Stimulated activated CD4-positive, alpha-beta T cell treated with anti-CD3 and anti-CD28 coated beads, Interleukin-1b, Interleukin-23, amount 100 ng/mL, for 48 hours (primary cell): ENCODE measurements around the gene DOP1B.
"Not testable (repeated sequence)": the region's sequence is repeated elsewhere in the genome, so short reads cannot be mapped to it uniquely, and the experiment has no call there.

ENCODE experiments used
- DNase-seq: peaks from one replicate; pipeline ENCODE4 v3.0.0-alpha.2; 2020

Gene DOP1B, protein sequence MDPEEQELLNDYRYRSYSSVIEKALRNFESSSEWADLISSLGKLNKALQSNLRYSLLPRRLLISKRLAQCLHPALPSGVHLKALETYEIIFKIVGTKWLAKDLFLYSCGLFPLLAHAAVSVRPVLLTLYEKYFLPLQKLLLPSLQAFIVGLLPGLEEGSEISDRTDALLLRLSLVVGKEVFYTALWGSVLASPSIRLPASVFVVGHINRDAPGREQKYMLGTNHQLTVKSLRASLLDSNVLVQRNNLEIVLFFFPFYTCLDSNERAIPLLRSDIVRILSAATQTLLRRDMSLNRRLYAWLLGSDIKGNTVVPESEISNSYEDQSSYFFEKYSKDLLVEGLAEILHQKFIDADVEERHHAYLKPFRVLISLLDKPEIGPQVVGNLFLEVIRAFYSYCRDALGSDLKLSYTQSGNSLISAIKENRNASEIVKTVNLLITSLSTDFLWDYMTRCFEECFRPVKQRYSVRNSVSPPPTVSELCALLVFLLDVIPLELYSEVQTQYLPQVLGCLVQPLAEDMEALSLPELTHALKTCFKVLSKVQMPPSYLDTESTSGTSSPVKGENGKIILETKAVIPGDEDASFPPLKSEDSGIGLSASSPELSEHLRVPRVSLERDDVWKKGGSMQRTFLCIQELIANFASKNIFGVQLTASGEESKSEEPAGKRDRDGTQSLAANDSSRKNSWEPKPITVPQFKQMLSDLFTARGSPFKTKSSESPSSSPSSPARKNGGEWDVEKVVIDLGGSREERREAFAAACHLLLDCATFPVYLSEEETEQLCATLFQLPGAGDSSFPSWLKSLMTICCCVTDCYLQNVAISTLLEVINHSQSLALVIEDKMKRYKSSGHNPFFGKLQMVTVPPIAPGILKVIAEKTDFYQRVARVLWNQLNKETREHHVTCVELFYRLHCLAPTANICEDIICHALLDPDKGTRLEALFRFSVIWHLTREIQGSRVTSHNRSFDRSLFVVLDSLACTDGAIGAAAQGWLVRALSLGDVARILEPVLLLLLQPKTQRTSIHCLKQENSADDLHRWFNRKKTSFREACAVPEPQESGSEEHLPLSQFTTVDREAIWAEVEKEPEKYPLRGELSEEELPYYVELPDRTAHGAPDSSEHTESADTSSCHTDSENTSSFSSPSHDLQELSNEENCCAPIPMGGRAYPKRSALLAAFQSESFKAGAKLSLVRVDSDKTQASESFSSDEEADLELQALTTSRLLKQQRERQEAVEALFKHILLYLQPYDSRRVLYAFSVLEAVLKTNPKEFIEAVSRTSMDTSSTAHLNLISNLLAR (N-terminal part only)

DNA sequence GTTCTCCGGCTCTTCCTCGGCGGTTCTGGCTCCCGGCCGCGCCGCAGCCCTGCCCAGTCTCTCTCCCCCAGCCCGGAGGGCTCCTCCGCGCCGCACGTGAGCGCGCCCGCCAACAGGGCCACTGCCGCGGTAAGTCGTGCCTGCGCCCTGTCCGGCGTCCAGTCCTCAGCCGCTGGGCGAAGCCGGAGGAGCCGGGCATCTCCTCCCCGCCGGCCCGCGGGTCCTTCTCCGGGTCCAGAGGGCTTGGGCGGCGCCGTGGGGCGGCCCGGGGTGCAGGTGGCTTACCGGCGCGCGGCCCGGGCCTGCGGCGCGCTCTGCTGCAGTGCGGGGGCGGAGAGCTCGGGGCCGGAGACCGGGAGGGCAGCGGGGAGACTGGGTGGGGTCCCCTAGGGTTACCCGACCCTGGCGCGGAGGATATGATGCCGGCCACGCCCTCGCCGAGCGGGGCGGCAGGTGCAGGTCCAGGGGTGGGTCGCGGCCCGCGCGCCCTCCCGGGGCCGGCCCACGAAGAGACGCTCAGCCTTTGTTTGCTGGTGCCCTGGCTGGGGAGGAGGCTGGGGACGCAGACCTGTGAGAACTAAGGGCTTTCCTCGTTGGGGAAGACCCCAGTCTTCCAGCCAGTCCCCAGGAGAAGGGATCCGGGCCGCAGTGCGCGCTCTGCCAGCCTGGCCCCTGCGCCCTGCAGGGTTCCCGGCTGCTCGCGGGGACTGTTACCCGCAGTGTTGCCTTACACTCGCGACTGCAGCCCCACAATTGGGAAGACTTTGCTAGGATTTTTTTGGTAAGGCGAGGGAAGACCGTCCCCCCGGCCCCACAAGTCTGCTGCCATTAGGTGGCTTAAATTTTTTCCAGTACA is at the start of gene DOP1B:
TSS of gene DOP1B (plus strand) at position 10 of the 856 bp plus-strand sequence. CDS start 7,910 bp downstream, outside the sequence.
- DNase-seq, result peak; percentile 35

DNA sequence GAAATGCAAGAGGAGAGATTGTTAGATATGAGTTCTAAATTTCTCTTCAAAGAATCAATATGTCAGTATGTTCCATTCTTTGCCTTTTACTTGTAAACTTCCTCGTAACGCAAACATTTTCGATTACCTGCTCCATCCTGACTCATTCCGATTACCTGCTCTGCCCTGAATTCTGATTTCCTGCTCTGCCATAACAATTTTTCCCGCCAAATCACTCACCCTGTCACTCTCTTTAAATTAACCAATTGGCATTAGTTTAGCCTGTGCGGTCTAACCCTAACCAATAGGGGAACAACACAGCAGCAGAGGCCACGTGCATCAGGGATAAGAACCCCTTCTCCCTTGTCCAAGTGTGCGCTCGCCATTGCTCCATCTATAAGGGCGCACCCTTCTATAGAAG is 46.8 kb upstream of the DOP1B start:
- DNase-seq, result no peak

DNA sequence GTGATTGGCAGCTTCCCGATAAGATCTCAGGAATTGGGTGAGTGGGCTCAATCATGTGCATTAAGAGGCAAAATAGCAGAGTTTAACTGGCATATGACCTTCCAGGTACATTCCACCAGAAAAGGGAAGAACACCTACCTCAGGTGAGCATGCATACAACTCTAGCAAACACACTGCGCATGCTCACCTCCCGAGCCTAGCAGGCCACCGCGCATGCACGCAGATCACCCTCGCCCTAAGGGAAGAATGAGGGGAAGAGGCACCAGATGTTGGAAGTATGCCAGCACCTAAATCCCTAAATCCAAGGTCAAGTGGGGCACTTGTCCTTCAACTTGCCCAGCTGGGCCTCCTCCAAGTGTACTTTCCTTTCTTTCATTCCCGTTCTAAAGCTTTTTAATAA is 45.4 kb upstream of the DOP1B start:
- DNase-seq, result no peak

DNA sequence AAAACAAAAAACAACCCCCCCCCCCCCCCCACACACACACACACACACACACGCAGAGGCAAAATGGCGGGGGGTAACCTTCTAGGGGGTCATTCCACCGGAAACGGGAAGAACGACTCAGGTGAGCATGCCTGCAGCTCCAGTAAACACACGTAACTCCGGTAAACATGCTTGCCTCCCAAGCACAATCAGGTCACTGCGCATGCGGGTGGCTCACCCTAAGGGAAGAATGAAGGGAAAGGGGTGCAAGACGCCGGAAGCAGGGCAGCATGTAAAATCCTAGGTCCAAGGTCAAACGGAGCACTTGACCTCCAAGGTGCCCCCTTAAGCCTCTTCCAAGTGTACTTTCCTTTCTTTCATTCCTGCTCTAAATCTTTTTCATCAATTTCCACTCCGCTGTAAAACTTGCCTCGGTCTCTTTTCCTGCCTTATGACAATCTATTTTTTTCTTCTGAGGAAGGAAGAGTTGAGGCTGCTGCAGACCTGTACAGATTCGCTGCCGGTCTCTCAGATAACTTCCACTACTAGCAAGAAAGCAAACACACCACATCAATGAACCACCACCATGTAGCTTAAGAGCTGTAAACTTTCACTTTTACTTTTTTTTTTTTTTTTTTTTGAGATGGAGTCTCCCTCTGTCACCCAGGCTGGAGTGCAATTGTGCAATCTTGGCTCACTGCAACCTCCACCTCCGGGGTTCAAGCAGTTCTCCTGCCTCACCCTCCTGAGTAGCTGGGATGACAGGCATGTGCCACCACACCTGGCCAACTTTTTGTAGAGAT is 42.8 kb upstream of the DOP1B start:
- DNase-seq, result peak; percentile 58

DNA sequence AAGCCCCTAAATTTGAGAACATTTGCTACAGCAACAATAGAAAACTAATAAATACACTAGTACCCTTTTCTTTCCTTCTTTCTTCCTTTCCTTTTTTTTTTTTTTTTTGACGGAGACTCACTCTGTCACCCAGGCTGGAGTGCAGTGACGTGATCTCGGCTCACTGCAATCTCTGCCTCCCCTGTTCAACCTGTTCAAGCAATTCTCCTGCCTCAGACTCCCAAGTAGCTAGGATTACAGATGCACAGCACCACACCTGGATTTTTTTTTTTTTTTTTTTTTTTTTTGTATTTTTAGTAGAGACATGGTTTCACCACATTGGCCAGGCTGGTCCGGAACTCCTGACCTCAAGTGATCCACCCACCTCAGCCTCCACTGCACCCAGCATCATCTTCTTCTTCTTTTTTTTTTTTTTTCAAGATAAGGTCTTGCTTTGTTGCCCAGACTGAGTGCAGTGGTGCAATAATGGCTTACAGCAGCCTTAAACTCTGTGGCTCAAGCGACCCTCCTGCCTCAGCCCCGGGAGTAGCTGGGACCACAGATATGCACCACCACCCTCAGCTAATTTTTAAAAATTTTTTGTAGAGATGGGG is 41.4 kb upstream of the DOP1B start:
- no peak for DNase-seq

DNA sequence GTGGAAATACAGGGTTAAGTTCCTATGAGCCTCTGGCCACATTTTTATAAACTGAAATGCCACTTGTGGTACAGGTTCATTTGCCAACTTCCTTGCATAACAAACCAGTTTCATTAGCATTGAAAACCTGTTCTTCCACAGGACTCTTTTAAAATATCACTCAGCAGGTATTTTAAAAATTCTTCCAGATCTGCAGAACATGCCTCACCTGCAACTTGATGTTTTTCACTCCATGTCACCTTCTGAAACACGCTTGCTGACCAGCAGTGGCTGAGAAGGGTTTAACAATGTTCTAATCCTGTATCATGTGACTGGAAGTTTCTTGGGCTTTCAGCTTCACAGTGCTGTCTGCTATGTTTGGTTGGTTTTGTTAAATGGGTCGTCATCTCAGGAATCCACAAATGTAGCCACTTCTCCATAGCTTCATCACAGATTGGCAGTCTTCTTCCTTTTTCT is 39.3 kb upstream of the DOP1B start:
- no peak for DNase-seq

DNA sequence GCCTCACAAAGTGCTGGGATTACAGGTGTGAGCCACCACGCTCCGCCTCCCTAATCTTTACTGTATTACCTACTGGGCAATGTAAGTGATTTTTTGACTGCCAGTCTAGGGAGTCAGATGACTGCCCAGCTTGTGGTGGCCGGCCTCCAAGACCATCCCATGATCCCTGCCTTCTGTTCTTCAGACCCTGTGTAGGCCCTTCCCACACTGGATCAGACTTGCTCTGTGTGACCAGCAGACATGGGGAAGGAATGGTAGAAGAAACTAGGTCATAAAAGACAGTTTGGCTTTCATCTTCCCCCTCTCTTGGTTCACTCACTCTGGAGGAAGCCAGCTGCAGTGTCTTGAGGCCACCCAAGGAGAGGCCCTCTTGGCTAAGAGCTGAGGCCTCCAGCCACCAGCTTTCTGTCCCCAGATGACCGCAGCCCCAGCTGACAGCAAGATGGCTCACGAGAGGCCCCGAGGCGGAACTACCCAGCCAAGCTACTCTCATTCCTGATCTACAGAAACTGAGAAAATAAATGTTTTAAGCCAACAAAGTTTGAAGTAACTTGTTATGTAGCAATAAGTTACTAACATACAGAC is 36.2 kb upstream of the DOP1B start:
- DNase-seq, result no peak

DNA sequence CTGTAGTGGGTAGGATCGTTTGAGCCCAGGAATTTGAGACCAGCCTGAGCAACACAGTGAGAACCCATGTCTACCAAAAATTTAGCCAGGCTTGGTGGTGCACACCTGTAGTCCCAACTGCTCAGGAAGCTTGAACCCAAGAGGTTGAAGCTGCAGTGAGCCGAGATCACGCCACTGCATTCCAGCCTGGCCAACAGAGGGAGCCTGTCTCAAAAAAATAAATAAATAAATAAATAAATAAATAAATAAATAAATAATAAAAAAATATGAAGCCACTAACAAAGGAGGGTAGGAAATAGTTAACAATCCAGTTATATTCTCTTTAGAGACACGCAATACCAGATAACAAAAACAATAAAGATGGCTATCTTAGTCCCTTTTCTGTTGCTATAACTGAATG is 33.6 kb upstream of the DOP1B start:
- DNase-seq, result no peak

DNA sequence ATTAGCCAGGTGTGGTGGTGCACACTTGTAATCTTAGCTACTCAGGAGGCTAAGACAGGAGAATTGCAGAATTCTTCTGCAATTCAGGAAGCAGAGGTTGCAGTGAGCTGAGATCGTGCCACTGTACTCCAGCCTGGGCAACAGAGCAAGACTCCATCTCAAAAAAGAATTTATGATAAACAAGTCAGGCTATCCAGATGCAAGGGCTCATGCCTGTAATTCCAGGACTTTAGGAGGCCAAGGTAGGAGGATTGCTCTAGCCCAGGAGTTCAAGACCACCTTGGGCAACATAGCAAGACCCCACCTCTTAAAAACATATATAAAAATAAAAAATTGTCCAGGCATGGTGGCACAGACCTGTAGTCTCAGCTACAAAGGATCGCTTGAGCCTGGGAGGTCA is 32.2 kb upstream of the DOP1B start:
- no peak for DNase-seq

DNA sequence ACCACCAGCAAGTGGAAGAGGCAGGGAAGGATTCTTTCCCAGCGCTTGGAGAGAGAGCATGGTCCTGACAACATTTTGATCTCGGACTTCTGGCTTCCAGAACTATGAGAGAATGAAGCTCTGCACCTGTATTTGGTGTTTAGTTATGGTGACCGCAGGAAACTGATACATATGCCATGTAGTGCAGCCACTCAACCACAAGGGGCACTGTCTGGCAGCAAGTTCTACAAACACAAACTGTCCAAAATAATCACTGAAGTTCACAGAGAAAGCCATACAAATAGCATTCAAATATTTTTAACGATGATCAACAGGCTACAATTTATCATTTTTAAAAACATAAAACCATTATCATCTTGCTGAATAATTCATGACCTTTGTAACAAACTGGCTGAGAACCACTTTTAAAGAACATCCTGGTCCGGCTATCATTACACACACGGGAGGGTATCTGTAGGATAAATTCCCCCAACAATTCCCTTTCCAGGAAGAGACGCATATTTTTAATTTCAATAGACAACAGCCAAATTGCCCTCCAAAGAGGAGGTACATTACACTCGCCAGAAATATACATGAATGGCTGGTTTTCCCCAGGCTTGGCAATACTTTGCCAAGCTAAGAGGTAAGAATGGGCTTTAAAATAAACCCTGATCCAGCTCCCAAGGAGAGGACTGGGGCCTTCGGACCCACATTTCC is 31.0 kb upstream of the DOP1B start:
- DNase-seq, result peak; percentile 50

DNA sequence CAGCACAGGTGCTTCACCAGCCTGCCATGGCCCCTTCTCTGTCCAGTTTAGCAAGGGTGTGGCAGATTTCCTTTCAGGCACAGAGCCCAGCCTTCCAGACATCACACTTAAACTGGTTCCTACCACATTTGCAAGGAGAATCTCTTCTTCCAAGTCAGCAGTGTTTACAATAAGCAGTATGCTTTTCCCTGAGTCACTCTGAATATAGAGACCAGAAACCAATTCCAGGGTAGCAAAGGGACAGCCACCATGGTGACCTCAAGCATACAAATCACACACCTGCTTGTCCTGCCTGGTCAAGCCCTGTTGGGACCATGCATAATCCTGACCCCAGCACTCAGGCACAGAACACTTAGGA is 30.4 kb upstream of the DOP1B start:
- no peak for DNase-seq

DNA sequence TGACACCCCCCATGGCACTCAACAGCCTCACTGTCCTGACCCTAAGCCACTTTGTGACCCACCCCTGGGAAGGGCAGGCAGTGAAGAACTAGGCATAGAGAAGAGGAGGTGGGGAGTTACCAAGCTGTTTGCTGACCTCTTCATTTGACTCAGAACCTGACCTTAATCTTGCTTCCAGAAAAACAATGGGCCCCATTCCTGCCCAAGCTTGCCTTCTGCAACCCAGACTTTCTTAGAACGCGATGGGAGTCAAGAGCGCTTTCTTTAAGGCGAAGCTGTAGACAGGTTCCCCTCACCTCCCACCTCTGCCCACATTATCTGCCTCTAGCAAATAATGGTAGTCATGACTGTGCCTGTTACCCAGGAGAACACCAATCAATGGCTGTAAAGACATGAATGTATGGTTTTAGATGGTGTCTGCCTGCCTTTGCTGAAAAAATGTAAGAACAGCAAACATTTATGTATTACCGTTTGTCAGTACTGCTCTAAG is 30.0 kb upstream of the DOP1B start:
- no peak for DNase-seq

DNA sequence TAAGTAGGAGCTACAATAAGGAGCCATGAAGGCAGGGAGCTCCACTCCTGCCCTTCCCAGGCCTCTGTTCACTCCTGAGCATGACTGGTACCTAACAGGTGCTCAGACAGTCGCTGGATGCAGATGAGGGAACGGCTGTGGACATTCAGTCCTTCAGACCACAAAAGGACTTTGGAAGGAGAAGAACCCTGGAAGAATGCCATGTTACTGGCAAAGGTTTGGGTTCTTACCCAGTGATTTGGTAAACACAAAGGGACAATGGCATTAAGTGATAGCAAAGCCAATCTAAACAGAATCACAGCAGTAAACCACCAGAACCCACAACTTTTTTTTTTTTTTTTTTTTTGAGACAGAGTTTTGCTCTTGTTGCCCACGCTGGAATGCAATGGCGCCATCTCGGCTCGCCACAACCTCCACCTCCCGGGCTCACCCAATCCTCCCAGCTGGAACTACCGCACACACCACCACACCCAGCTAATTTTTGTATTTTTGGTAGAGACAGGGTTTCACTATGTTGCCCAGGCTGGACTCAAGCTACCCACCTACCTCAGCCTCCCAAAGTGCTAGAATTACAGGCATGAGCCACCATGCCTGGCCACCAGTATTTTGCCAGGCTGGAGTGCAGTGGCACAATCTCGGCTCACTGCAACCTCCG is 29.2 kb upstream of the DOP1B start:
- no peak for DNase-seq

DNA sequence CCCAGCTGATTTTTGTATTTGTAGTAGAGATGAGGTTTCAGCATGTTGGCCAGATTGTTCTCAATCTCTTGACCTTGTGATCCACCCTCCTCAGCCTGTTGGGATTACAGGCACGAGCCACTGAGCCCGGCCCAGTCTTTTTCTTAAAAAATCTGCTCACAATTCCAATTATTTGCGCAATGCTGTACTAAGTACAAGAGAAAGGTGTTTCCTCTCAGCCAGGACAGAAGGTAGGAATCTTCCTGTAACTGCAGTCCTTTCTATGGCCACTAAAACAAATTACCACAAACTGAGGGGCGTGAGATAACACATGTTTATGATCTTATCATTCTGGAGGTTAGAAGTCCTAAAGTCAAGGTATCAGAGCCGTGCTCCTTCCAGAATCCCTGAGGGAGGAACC is 28.6 kb upstream of the DOP1B start:
- no peak for DNase-seq

DNA sequence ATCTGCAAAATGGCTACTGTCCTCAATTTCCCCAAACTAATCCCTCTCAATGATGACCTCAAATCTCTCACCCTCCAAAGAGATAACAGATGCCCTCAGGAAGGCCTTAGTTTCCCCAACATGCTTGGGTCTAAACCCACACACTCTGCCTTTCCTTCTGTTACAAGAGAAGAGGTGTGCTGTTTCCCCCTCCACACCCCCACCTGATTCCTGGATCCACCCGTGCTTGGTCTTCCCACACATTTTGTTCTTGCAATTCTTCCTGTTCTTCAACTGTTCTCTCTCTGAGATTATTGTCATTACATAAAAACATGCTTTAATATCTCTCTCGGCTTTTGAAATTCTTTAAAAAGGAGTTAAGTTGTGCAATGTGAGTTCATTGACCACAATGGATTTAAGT is 27.4 kb upstream of the DOP1B start:
- no peak for DNase-seq

DNA sequence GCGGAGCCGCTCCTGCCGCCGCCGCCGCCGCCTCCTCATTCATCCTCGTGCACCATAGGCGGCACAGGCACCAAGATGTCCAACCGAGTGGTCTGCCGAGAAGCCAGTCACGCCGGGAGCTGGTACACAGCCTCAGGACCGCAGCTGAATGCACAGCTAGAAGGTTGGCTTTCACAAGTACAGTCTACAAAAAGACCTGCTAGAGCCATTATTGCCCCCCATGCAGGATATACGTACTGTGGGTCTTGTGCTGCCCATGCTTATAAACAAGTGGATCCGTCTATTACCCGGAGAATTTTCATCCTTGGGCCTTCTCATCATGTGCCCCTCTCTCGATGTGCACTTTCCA is 26.2 kb upstream of the DOP1B start:
- not testable (repeated sequence) for DNase-seq

DNA sequence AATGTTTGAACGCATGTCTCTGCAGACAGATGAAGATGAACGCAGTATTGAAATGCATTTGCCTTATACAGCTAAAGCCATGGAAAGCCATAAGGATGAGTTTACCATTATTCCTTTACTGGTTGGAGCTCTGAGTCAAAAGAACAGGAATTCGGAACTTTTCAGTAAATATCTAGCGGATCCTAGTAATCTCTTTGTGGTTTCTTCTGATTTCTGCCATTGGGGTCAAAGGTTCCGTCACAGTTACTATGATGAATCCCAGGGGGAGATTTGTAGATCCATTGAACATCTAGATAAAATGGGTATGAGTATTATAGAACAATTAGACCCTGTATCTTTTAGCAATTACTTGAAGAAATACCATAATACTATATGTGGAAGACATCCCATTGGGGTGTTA is 25.8 kb upstream of the DOP1B start:
- DNase-seq, result not testable (repeated sequence)

DNA sequence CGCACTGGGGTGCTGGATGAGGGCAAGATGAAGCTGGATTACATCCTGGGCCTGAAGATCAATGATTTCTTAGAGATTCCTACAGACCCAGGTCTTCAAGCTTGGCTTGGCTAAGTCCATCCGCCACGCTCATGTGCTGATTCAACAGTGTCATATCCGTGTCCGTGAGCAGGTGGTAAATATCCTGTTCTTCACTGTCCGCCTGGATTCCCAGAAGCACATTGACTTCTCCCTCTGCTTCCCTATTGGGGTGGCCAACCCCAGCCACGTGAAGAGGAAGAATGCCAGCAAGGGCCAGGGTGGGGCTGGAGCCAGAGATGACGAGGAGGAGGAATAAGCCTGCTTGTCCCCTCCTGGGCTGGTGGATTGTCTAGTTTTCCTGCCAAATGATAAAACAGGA is 23.9 kb upstream of the DOP1B start:
- no peak for DNase-seq

DNA sequence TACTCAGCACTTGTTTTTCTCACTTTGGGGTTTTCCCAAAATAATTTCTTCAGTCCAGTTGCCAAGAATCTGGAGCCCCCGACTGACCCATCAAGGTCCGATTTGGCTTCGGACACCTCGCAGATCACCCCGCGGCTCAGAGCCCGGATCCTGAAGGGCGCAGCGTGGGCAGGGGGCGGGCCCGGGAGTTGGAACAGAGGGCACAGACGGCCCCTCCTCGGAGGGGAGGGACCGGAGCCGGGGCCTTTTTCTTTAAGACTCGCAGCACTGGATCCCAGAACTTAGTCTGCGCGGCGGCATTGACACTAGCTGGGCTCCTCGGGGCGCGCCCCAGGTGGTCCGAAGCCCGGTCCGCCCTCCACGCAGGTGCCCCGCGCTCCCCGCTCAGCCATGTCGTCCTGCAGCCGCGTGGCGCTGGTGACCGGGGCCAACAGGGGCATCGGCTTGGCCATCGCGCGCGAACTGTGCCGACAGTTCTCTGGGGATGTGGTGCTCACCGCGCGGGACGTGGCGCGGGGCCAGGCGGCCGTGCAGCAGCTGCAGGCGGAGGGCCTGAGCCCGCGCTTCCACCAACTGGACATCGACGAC is 21.7 kb upstream of the DOP1B start, which contains the start of gene CBR3:
TSS of gene CBR3 (plus strand) at position 277 of the 588 bp plus-strand sequence. CDS start at position 391, 114 bp downstream.
- DNase-seq, result peak; percentile 68
